GM23338 (cell line): ENCODE results near the gene FASTKD2. TPM values are rescaled to one million over a fixed set of nuclear protein-coding genes. Genes with fewer than 3 reads are reported as not detected.

Experiments used
- ATAC-seq: fragments of 200-7000 bp; cut with Tn5 transposase; 3 replicates; pipeline ENCODE4 v1.9.1; 2020
- DNase-seq: peaks from one replicate; pipeline ENCODE4 v3.0.0-alpha.2; 2015; ENCODE audit warnings: low spot score
- H2AFZ ChIP-seq: fragments of 200-600 bp; sonication (generic); 2 replicates; pipeline ENCODE4 v1.8.0; 2016; ENCODE audit warnings: antibody characterized with exemption, mild to moderate bottlenecking, moderate library complexity
- H3F3A ChIP-seq: fragments of 200-600 bp; sonication (generic); replicated peaks from 2 replicates; pipeline ENCODE4 v1.8.0; 2017; ENCODE audit warnings: antibody characterized with exemption, mixed run types, low read depth
- H3K27ac ChIP-seq: fragments of 200-600 bp; sonication (generic); 2 replicates; pipeline ENCODE4 v1.6.1; 2016; ENCODE audit warnings: low read depth
- H3K27me3 ChIP-seq: fragments of 200-600 bp; sonication (generic); 2 replicates; pipeline ENCODE4 v1.8.0; 2016; ENCODE audit warnings: mild to moderate bottlenecking, mixed run types, moderate library complexity; ENCODE audit not compliant: insufficient read depth
- H3K36me3 ChIP-seq: fragments of 200-600 bp; sonication (generic); 2 replicates; pipeline ENCODE4 v1.8.0; 2016; ENCODE audit warnings: mild to moderate bottlenecking; ENCODE audit not compliant: insufficient read depth
- H3K4me1 ChIP-seq: fragments of 200-600 bp; sonication (generic); 2 replicates; pipeline ENCODE4 v1.8.0; 2016; ENCODE audit warnings: mild to moderate bottlenecking, moderate library complexity; ENCODE audit not compliant: insufficient read depth
- H3K4me2 ChIP-seq: fragments of 200-600 bp; sonication (generic); 2 replicates; pipeline ENCODE4 v1.7.1; 2017; ENCODE audit warnings: mixed run types
- H3K4me3 ChIP-seq: fragments of 200-600 bp; sonication (generic); 2 replicates; pipeline ENCODE4 v1.6.1; 2016; ENCODE audit warnings: mixed run types
- H3K79me2 ChIP-seq: fragments of 200-600 bp; sonication (generic); replicated peaks from 2 replicates; pipeline ENCODE4 v1.8.0; 2017; ENCODE audit warnings: mild to moderate bottlenecking; ENCODE audit not compliant: insufficient read depth
- H3K9me2 ChIP-seq: fragments of 200-600 bp; sonication (generic); 2 replicates; pipeline ENCODE4 v1.8.0; 2017; ENCODE audit not compliant: insufficient read depth
- H4K20me1 ChIP-seq: fragments of 200-600 bp; sonication (generic); replicated peaks from 2 replicates; pipeline ENCODE4 v1.8.0; 2017; ENCODE audit warnings: mild to moderate bottlenecking; ENCODE audit not compliant: insufficient read depth
- H3K27ac Mint-ChIP-seq: 2 replicates; pipeline ENCODE4 v1.8.0; 2020; ENCODE audit warnings: inconsistent platforms, mild to moderate bottlenecking, moderate library complexity, mixed read lengths
- H3K27me3 Mint-ChIP-seq: 3 replicates; pipeline ENCODE4 v1.8.0; 2022; ENCODE audit warnings: low read depth, mild to moderate bottlenecking, moderate library complexity, mixed read lengths, inconsistent platforms; ENCODE audit not compliant: insufficient read depth, poor library complexity
- H3K36me3 Mint-ChIP-seq: 3 replicates; pipeline ENCODE4 v1.8.0; 2021; ENCODE audit warnings: low read depth, mild to moderate bottlenecking, inconsistent platforms, moderate library complexity, mixed read lengths
- H3K4me1 Mint-ChIP-seq: 3 replicates; pipeline ENCODE4 v1.8.0; 2020; ENCODE audit warnings: mild to moderate bottlenecking, inconsistent platforms, mixed read lengths
- H3K4me3 Mint-ChIP-seq: 3 replicates; pipeline ENCODE4 v1.8.0; 2021; ENCODE audit warnings: moderate library complexity, mild to moderate bottlenecking, inconsistent platforms, mixed read lengths
- H3K9me3 Mint-ChIP-seq: 3 replicates; pipeline ENCODE4 v1.8.0; 2020; ENCODE audit warnings: moderate library complexity, mild to moderate bottlenecking, inconsistent platforms, mixed read lengths
- CREB1 ChIP-seq: fragments of 250-450 bp; sonication (Bioruptor Pico); IDR thresholded peaks from 2 replicates; pipeline ENCODE4 v1.5.0; 2020; ENCODE audit warnings: low read depth, mild to moderate bottlenecking, moderate library complexity
- ETS1 ChIP-seq: IDR thresholded peaks from 2 replicates; pipeline ENCODE4 v1.6.1; 2016; ENCODE audit warnings: antibody characterized with exemption
- EZH2 ChIP-seq: fragments of 200-600 bp; sonication (generic); IDR thresholded peaks from one replicate; pipeline ENCODE4 v1.8.0; 2017; ENCODE audit warnings: antibody characterized with exemption, mild to moderate bottlenecking, low read depth; ENCODE audit not compliant: unreplicated experiment
- EZH2phosphoT487 ChIP-seq: fragments of 200-600 bp; sonication (generic); IDR thresholded peaks from one replicate; pipeline ENCODE4 v1.8.1; 2018; ENCODE audit warnings: antibody characterized with exemption; ENCODE audit not compliant: unreplicated experiment
- JUNB ChIP-seq: IDR thresholded peaks from one replicate; pipeline ENCODE4 v1.6.1; 2016; ENCODE audit warnings: antibody characterized with exemption; ENCODE audit not compliant: unreplicated experiment
- NANOG ChIP-seq: IDR thresholded peaks from 2 replicates; pipeline ENCODE4 v1.6.1; 2016; ENCODE audit warnings: antibody characterized with exemption, borderline replicate concordance
- POLR2AphosphoS5 ChIP-seq: IDR thresholded peaks from 2 replicates; pipeline ENCODE4 v1.6.1; 2016; ENCODE audit warnings: antibody characterized with exemption, low read depth
- STAT1 ChIP-seq: IDR thresholded peaks from one replicate; pipeline ENCODE4 v1.6.1; 2016; ENCODE audit warnings: antibody characterized with exemption; ENCODE audit not compliant: unreplicated experiment
- ZNF114 ChIP-seq: fragments of 250-450 bp; sonication (Bioruptor Pico); IDR thresholded peaks from 2 replicates; pipeline ENCODE4 v1.5.0; 2020; ENCODE audit warnings: mild to moderate bottlenecking, moderate library complexity
- ZNF331 ChIP-seq: fragments of 250-450 bp; sonication (Bioruptor Pico); IDR thresholded peaks from 2 replicates; pipeline ENCODE4 v1.5.0; 2020; ENCODE audit warnings: low read depth, mild to moderate bottlenecking, moderate library complexity
- polyA plus RNA-seq: library from polyadenylated mRNA; unstranded; fragments of >200 nt; fragmentation: Nextera tagmentation; extraction: Ambion mirVana; gene quantifications from 2 replicates; pipeline ENCODE4 v1.2.1, GENCODE V29; 2016
- total RNA-seq: library from RNA; depleted of rRNA; stranded (reverse); fragments of >200 nt; shearing (Covaris generic); gene quantifications from 2 replicates; pipeline ENCODE4 v1.2.3, GENCODE V29; 2014
- TF ChIP-seq, protein P1 (sequence below): IDR thresholded peaks from one replicate; pipeline ENCODE4 v1.6.1; 2018; ENCODE audit warnings: antibody characterized with exemption; ENCODE audit not compliant: unreplicated experiment
- TF ChIP-seq, protein P2 (sequence below), 2 experiments: fragments of 200-600 bp in 1 of 2; sonication (generic) in 1 of 2; conservative IDR thresholded peaks; 2 replicates each; pipeline versions ENCODE4 v1.5.1 to v1.6.1; 2016 to 2017; ENCODE audit warnings: antibody characterized with exemption in 2 of 2, low read depth in 2 of 2, mild to moderate bottlenecking in 2 of 2, moderate library complexity in 1 of 2

The FASTKD2 gene
- total and polyA plus RNA-seq, 2 experiments from 2014 or later: 20.5 to 48.7 TPM

- no peaks in the 10 kb centered on the region for H3K27me3 ChIP-seq
- no peak overlapping the region for H3K4me3 Mint-ChIP-seq
- no peak for TF ChIP-seq JUNB
- no peak overlapping the region for H3K4me2 ChIP-seq
- no peak for DNase-seq
- H3K9me3 Mint-ChIP-seq: peaks cover 4% of the 10 kb centered on the region
- no peak overlapping the region for H3K27ac Mint-ChIP-seq
- peaks cover 7% of the 10 kb centered on the region for H3K36me3 Mint-ChIP-seq
- H4K20me1 ChIP-seq: no peaks in the 10 kb centered on the region
- no peak for ATAC-seq
- no peak overlapping the region for H3K27ac ChIP-seq
- H3K36me3 ChIP-seq: no peaks in the 10 kb centered on the region
- peaks cover 1% of the 10 kb centered on the region for H3K9me2 ChIP-seq
- peaks cover 9% of the 10 kb centered on the region for H3K4me1 Mint-ChIP-seq
- H3K27me3 Mint-ChIP-seq: no peaks in the 10 kb centered on the region
- no peaks in the 10 kb centered on the region for H3K79me2 ChIP-seq
- H3K4me3 ChIP-seq: no peak overlapping the region
- H3K4me1 ChIP-seq: peaks cover 15% of the 10 kb centered on the region
- H2AFZ ChIP-seq: no peak overlapping the region
- no peaks in the 10 kb centered on the region for H3F3A ChIP-seq
Measured at GRCh38 chr2:206820807-206821206, 55.4 kb downstream of the FASTKD2 start.

- no peaks in the 10 kb centered on the region for H3F3A ChIP-seq
- peaks cover 5% of the 10 kb centered on the region for H3K9me2 ChIP-seq
- no peak overlapping the region for H3K4me3 ChIP-seq
- 0 out of 2 replicates have a peak overlapping the region, but pooled peaks have one; percentile 39 for H3K4me2 ChIP-seq
- ATAC-seq: no peak
- H4K20me1 ChIP-seq: no peaks in the 10 kb centered on the region
- H3K27ac ChIP-seq: no peak overlapping the region
- no peaks in the 10 kb centered on the region for H3K27me3 ChIP-seq
- Mint-ChIP-seq H3K27me3 (no peaks in the 10 kb centered on the region), H3K36me3 (no peaks in the 10 kb centered on the region), H3K4me3 (no peak overlapping the region), H3K27ac (no peak overlapping the region), H3K9me3 (no peaks in the 10 kb centered on the region), H3K4me1 (peaks cover 9% of the 10 kb centered on the region)
- peaks cover 13% of the 10 kb centered on the region for H3K4me1 ChIP-seq
- H2AFZ ChIP-seq: peak overlapping the region; percentile 67
- no peaks in the 10 kb centered on the region for H3K79me2 ChIP-seq
- no peak for DNase-seq
- no peaks in the 10 kb centered on the region for H3K36me3 ChIP-seq
- TF ChIP-seq, protein P1, sequence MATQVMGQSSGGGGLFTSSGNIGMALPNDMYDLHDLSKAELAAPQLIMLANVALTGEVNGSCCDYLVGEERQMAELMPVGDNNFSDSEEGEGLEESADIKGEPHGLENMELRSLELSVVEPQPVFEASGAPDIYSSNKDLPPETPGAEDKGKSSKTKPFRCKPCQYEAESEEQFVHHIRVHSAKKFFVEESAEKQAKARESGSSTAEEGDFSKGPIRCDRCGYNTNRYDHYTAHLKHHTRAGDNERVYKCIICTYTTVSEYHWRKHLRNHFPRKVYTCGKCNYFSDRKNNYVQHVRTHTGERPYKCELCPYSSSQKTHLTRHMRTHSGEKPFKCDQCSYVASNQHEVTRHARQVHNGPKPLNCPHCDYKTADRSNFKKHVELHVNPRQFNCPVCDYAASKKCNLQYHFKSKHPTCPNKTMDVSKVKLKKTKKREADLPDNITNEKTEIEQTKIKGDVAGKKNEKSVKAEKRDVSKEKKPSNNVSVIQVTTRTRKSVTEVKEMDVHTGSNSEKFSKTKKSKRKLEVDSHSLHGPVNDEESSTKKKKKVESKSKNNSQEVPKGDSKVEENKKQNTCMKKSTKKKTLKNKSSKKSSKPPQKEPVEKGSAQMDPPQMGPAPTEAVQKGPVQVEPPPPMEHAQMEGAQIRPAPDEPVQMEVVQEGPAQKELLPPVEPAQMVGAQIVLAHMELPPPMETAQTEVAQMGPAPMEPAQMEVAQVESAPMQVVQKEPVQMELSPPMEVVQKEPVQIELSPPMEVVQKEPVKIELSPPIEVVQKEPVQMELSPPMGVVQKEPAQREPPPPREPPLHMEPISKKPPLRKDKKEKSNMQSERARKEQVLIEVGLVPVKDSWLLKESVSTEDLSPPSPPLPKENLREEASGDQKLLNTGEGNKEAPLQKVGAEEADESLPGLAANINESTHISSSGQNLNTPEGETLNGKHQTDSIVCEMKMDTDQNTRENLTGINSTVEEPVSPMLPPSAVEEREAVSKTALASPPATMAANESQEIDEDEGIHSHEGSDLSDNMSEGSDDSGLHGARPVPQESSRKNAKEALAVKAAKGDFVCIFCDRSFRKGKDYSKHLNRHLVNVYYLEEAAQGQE: no peak
- TF ChIP-seq STAT1 (no peak), CREB1 (CRISPR knock-in tag) (no peak), EZH2 (no peak), NANOG (no peak), JUNB (no peak), ZNF331 (no peak), POLR2AphosphoS5 (no peak), EZH2phosphoT487 (no peak), ETS1 (no peak), ZNF114 (CRISPR knock-in tag) (no peak)
- TF ChIP-seq, protein P2, sequence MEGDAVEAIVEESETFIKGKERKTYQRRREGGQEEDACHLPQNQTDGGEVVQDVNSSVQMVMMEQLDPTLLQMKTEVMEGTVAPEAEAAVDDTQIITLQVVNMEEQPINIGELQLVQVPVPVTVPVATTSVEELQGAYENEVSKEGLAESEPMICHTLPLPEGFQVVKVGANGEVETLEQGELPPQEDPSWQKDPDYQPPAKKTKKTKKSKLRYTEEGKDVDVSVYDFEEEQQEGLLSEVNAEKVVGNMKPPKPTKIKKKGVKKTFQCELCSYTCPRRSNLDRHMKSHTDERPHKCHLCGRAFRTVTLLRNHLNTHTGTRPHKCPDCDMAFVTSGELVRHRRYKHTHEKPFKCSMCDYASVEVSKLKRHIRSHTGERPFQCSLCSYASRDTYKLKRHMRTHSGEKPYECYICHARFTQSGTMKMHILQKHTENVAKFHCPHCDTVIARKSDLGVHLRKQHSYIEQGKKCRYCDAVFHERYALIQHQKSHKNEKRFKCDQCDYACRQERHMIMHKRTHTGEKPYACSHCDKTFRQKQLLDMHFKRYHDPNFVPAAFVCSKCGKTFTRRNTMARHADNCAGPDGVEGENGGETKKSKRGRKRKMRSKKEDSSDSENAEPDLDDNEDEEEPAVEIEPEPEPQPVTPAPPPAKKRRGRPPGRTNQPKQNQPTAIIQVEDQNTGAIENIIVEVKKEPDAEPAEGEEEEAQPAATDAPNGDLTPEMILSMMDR (conservative IDR thresholded peaks at IDR 0.05; ENCODE audit: low read depth in 2 of 2): no peak
Measured at GRCh38 chr2:206823178-206823577, 57.8 kb downstream of the FASTKD2 start.
